A673 (cell line): ENCODE data around the gene STARD13. TPM values are rescaled to one million over a fixed set of nuclear protein-coding genes. Genes with fewer than 3 reads are reported as not detected.

Experiments used
- BruUV-seq: library from RNA; stranded (reverse); fragments of 400-500 nt; replicated peaks from 2 replicates; lab custom pipeline; 2021; lab: Mats Ljungman, UMichigan
- CTCF ChIA-PET: fragments of 300-600 bp; sonication (Branson Sonifier 250); formaldehyde crosslinking; loops from one replicate; lab custom pipeline; 2022; ENCODE audit warnings: antibody characterized with exemption; lab: Charles Lee
- POLR2A ChIA-PET: fragments of 300-600 bp; sonication (Branson Sonifier 250); formaldehyde crosslinking; loops from one replicate; lab custom pipeline; 2022; ENCODE audit warnings: antibody characterized with exemption; ENCODE audit not compliant: low non-redundant PET; lab: Charles Lee
- DNase-seq: peaks from one replicate; pipeline ENCODE4 v3.0.0-alpha.2; 2015; ENCODE audit warnings: low spot score
- H3K27ac ChIP-seq: fragments of 200-600 bp; sonication (generic); 2 replicates; pipeline ENCODE4 v1.5.1; 2016; ENCODE audit warnings: mixed run types, low read depth, mild to moderate bottlenecking, mixed read lengths, antibody characterized with exemption, low read length; ENCODE audit not compliant: poor library complexity, severe bottlenecking
- H3K27me3 ChIP-seq: fragments of 200-600 bp; sonication (generic); replicated peaks from 2 replicates; pipeline ENCODE4 v1.6.1; 2017; ENCODE audit warnings: mixed run types, low read depth, mild to moderate bottlenecking, mixed read lengths, antibody characterized with exemption, low read length; ENCODE audit not compliant: insufficient read depth, poor library complexity
- H3K36me3 ChIP-seq: fragments of 200-600 bp; sonication (generic); 2 replicates; pipeline ENCODE4 v1.6.1; 2016; ENCODE audit warnings: mixed run types, mild to moderate bottlenecking, mixed read lengths, antibody characterized with exemption, low read length; ENCODE audit not compliant: insufficient read depth, poor library complexity, severe bottlenecking
- H3K4me1 ChIP-seq: fragments of 200-600 bp; sonication (generic); 2 replicates; pipeline ENCODE4 v1.6.1; 2017; ENCODE audit warnings: mixed run types, mild to moderate bottlenecking, mixed read lengths, antibody characterized with exemption, low read length; ENCODE audit not compliant: insufficient read depth, poor library complexity, severe bottlenecking
- H3K4me3 ChIP-seq: fragments of 200-600 bp; sonication (generic); 2 replicates; pipeline ENCODE4 v1.5.1; 2016; ENCODE audit warnings: low read depth, mixed run types, mild to moderate bottlenecking, mixed read lengths, low read length; ENCODE audit not compliant: poor library complexity, severe bottlenecking
- H3K9me3 ChIP-seq: fragments of 200-600 bp; sonication (generic); 2 replicates; pipeline ENCODE4 v1.6.1; 2016; ENCODE audit warnings: mixed run types, low read depth, mild to moderate bottlenecking, mixed read lengths, antibody characterized with exemption, low read length; ENCODE audit not compliant: poor library complexity, severe bottlenecking
- EZH2 ChIP-seq: fragments of 200-600 bp; sonication (generic); IDR thresholded peaks from 2 replicates; pipeline ENCODE4 v1.6.1; 2017; ENCODE audit warnings: borderline replicate concordance, low read depth, mild to moderate bottlenecking, mixed read lengths, antibody characterized with exemption, low read length; ENCODE audit not compliant: poor library complexity, severe bottlenecking
- intact Hi-C: fragments of 100-400 bp; cut with micrococcal nuclease; formaldehyde crosslinking; loops from one replicate; pipeline ENCODE4 v1.10.0; 2022; ENCODE audit not compliant: unreplicated experiment
- total RNA-seq: library from RNA; stranded (reverse); gene quantifications from 2 replicates; pipeline ENCODE4 v1.2.3, GENCODE V29; 2021
- TF ChIP-seq, protein P1 (sequence below): fragments of 300-800, 200-600 bp; sonication (generic); conservative IDR thresholded peaks from 2 replicates; pipeline ENCODE4 v1.5.1; 2017; ENCODE audit warnings: low read depth, mild to moderate bottlenecking, antibody characterized with exemption, low read length, moderate library complexity, mixed read lengths

STARD13 gene
- total RNA-seq, 1 experiment from 2014 or later: 45.7 TPM

- Histone ChIP-seq H3K4me1 (peaks cover 79% of the 10 kb centered on the region), H3K27ac (peak overlapping the region; percentile 17), H3K27me3 (no peaks in the 10 kb centered on the region), H3K4me3 (no peak overlapping the region), H3K9me3 (no peaks in the 10 kb centered on the region), H3K36me3 (no peaks in the 10 kb centered on the region)
- ChIA-PET CTCF (no interaction called here), POLR2A (no interaction called here)
- no peak for TF ChIP-seq EZH2
- TF ChIP-seq, protein P1, sequence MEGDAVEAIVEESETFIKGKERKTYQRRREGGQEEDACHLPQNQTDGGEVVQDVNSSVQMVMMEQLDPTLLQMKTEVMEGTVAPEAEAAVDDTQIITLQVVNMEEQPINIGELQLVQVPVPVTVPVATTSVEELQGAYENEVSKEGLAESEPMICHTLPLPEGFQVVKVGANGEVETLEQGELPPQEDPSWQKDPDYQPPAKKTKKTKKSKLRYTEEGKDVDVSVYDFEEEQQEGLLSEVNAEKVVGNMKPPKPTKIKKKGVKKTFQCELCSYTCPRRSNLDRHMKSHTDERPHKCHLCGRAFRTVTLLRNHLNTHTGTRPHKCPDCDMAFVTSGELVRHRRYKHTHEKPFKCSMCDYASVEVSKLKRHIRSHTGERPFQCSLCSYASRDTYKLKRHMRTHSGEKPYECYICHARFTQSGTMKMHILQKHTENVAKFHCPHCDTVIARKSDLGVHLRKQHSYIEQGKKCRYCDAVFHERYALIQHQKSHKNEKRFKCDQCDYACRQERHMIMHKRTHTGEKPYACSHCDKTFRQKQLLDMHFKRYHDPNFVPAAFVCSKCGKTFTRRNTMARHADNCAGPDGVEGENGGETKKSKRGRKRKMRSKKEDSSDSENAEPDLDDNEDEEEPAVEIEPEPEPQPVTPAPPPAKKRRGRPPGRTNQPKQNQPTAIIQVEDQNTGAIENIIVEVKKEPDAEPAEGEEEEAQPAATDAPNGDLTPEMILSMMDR: no peak
- no TSS peak for BruUV-seq
- intact Hi-C loops: no loop called here
- DNase-seq: no peak
Observed at GRCh38 chr13:33270895-33271538, 14.5 kb downstream of the STARD13 start.

GRCh38 chr13:33265607-33266006 lies 19.9 kb downstream of the STARD13 start:
- Histone ChIP-seq H3K4me3 (no peak overlapping the region), H3K27me3 (no peaks in the 10 kb centered on the region), H3K4me1 (peaks cover 83% of the 10 kb centered on the region), H3K36me3 (no peaks in the 10 kb centered on the region), H3K9me3 (no peaks in the 10 kb centered on the region), H3K27ac (no peak overlapping the region)
- CTCF ChIA-PET: no interaction called here
- no TSS peak for BruUV-seq
- no peak for TF ChIP-seq EZH2
- TF ChIP-seq, protein P1: no peak
- POLR2A ChIA-PET: interaction anchor here (0.7 kb wide), 1 partner anchor 72 kb away, joined by 3 read pairs; no protein-coding TSS in a partner anchor
- DNase-seq: no peak
- intact Hi-C loops: no loop called here

- TF ChIP-seq, protein P1: no peak
- no peak for TF ChIP-seq EZH2
- no peak for DNase-seq
- no TSS peak for BruUV-seq
- H3K4me1 ChIP-seq: peaks cover 85% of the 10 kb centered on the region
- ChIA-PET CTCF (no interaction called here), POLR2A (no interaction called here)
- no peak overlapping the region for H3K4me3 ChIP-seq
- H3K9me3 ChIP-seq: no peaks in the 10 kb centered on the region
- intact Hi-C loops: no loop called here
- no peaks in the 10 kb centered on the region for H3K36me3 ChIP-seq
- no peak overlapping the region for H3K27ac ChIP-seq
- H3K27me3 ChIP-seq: no peaks in the 10 kb centered on the region
Observed at GRCh38 chr13:33265133-33265532, 20.4 kb downstream of the STARD13 start.
